Coronary artery (tissue), 2 donors: ENCODE data around the gene GHSR.

Experiments
- DNase-seq: peaks from one replicate; pipeline ENCODE4 v3.0.0-alpha.2; 2017; ENCODE audit warnings: low spot score
- H3K27ac ChIP-seq, 2 donors: fragments of 200-600 bp; sonication (generic); one replicate each; pipeline ENCODE4 v1.5.1; 2016 to 2019
- H3K4me3 ChIP-seq: fragments of 200-600 bp; sonication (generic); 2 replicates; pipeline ENCODE4 v1.5.1; 2016; ENCODE audit warnings: mild to moderate bottlenecking, moderate library complexity
- CTCF ChIP-seq: fragments of 200-600 bp; sonication (generic); IDR thresholded peaks from one replicate; pipeline ENCODE4 v1.5.1; 2019; ENCODE audit warnings: antibody characterized with exemption

The GHSR gene

GRCh38 chr3:172437713-172438112 is 10.5 kb downstream of the GHSR start:
- no peak overlapping the region for H3K4me3 ChIP-seq
- no peak overlapping the region for H3K27ac ChIP-seq
- TF ChIP-seq CTCF: no peak
- no peak for DNase-seq

- no peak for TF ChIP-seq CTCF
- H3K27ac ChIP-seq: no peak overlapping the region
- H3K4me3 ChIP-seq: no peak overlapping the region
- no peak for DNase-seq
Observed at GRCh38 chr3:172415323-172415722, 32.9 kb downstream of the GHSR start.

GRCh38 chr3:172411478-172411947 is 36.7 kb downstream of the GHSR start:
- H3K4me3 ChIP-seq: no peak overlapping the region
- DNase-seq: no peak
- no peak overlapping the region for H3K27ac ChIP-seq
- no peak for TF ChIP-seq CTCF

GRCh38 chr3:172410702-172411477 is 37.4 kb downstream of the GHSR start:
- no peak for TF ChIP-seq CTCF
- no peak for DNase-seq
- H3K4me3 ChIP-seq: no peak overlapping the region
- H3K27ac ChIP-seq: no peak overlapping the region

- no peak for TF ChIP-seq CTCF
- no peak overlapping the region for H3K4me3 ChIP-seq
- DNase-seq: no peak
- H3K27ac ChIP-seq: no peak overlapping the region
Observed at GRCh38 chr3:172407872-172408271, 40.4 kb downstream of the GHSR start.

- no peak for TF ChIP-seq CTCF
Observed at GRCh38 chr3:172405914-172406313, 42.3 kb downstream of the GHSR start.

More at GRCh38 chr3:172405914-172406313, 42.3 kb downstream of the GHSR start:
- no peak for DNase-seq
- no peak overlapping the region for H3K4me3 ChIP-seq
- H3K27ac ChIP-seq: no peak overlapping the region
